DND-41 (cell line): ENCODE results near the gene NUDT16.

Experiments
- ATAC-seq: fragments of 200-7000 bp; cut with Tn5 transposase; 3 replicates; pipeline ENCODE4 v1.9.1; 2021; ENCODE audit warnings: low read depth; ENCODE audit not compliant: insufficient read depth
- DNase-seq: peaks from one replicate; pipeline ENCODE4 v3.0.0-alpha.2; 2020
- H2AFZ ChIP-seq: 2 replicates; pipeline ENCODE4 v1.6.0; 2012; ENCODE audit warnings: low read depth, low read length
- H3K27ac ChIP-seq: 2 replicates; pipeline ENCODE4 v1.5.1; 2012; ENCODE audit warnings: low read length, inconsistent platforms
- H3K27me3 ChIP-seq: fragments of 200-600 bp; sonication (generic); 2 replicates; pipeline ENCODE4 v1.6.0; 2012; ENCODE audit warnings: low read length, mild to moderate bottlenecking, inconsistent platforms; ENCODE audit not compliant: insufficient read depth, poor library complexity
- H3K36me3 ChIP-seq: 2 replicates; pipeline ENCODE4 v1.5.1; 2012; ENCODE audit warnings: low read length, inconsistent platforms; ENCODE audit not compliant: insufficient read depth
- H3K4me1 ChIP-seq: 2 replicates; pipeline ENCODE4 v1.5.1; 2012; ENCODE audit warnings: mild to moderate bottlenecking, low read length; ENCODE audit not compliant: insufficient read depth
- H3K4me2 ChIP-seq: 2 replicates; pipeline ENCODE4 v1.6.0; 2012; ENCODE audit warnings: mild to moderate bottlenecking, moderate library complexity, low read length, inconsistent platforms; ENCODE audit not compliant: insufficient read depth
- H3K4me3 ChIP-seq, 2 experiments: fragments of 200-600 bp in 1 of 2; shearing (Covaris generic) in 1 of 2; 2 replicates each; pipeline ENCODE4 v1.5.1; 2012 to 2016; ENCODE audit warnings: inconsistent platforms in 2 of 2, low read length in 2 of 2, mild to moderate bottlenecking in 2 of 2, low read depth in 1 of 2, moderate library complexity in 1 of 2
- H3K79me2 ChIP-seq: 2 replicates; pipeline ENCODE4 v1.6.0; 2012; ENCODE audit warnings: low read length, inconsistent platforms; ENCODE audit not compliant: insufficient read depth
- H3K9ac ChIP-seq: 2 replicates; pipeline ENCODE4 v1.6.0; 2012; ENCODE audit warnings: low read depth, mild to moderate bottlenecking, inconsistent platforms, low read length, moderate library complexity
- H3K9me3 ChIP-seq: 2 replicates; pipeline ENCODE4 v1.5.1; 2012; ENCODE audit warnings: low read length, moderate library complexity, mild to moderate bottlenecking, inconsistent platforms; ENCODE audit not compliant: insufficient read depth, severe bottlenecking
- H4K20me1 ChIP-seq: 2 replicates; pipeline ENCODE4 v1.6.0; 2012; ENCODE audit warnings: low read length; ENCODE audit not compliant: insufficient read depth
- CTCF ChIP-seq: IDR thresholded peaks from 2 replicates; pipeline ENCODE4 v1.5.1; 2012; ENCODE audit warnings: borderline replicate concordance, low read length, moderate library complexity, mild to moderate bottlenecking; ENCODE audit not compliant: poor library complexity, severe bottlenecking; ENCODE audit errors: extremely low read depth
- EZH2 ChIP-seq: IDR thresholded peaks from 3 replicates; pipeline ENCODE4 v1.6.1; 2012; ENCODE audit warnings: borderline replicate concordance, low read depth, mild to moderate bottlenecking, moderate library complexity, low read length, inconsistent platforms; ENCODE audit not compliant: severe bottlenecking

Gene NUDT16

DNA sequence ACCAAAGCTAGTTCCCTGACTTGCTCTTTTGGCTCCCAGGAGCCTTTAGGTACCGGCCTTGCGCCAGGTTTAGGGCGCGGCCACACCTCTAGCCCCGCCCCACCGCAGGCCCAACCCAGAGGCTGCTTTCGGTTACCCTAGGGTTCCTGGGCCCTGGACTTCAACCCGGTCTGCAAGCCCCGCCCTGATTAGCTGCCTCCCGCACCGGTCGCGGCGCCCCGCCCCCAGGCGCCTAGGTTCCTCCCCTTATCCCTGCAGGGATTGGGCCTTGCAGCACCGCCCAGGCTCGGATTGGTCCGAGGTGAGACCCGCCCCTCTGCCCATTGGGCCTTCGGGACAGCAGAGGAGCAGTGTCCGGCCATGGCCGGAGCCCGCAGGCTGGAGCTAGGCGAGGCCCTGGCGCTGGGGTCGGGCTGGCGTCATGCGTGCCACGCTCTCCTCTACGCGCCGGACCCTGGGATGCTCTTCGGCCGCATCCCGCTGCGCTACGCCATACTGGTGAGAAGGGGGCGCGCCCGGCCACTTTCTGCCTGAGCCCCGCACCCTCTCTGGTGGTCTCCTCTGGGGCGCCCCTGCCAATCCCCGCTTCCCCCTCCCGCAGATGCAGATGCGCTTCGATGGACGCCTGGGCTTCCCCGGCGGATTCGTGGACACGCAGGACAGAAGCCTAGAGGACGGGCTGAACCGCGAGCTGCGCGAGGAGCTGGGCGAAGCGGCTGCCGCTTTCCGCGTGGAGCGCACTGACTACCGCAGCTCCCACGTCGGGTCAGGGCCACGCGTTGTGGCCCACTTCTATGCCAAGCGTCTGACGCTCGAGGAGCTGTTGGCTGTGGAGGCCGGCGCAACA is at the start of gene NUDT16:
Gene NUDT16 (plus strand): TSS at position 330 of the 847 bp plus-strand sequence. CDS start 31 bp downstream, at position 361.
- H3K9ac ChIP-seq, result no peak within 1 kb of the TSS
- H3K4me3 ChIP-seq, result no peak within 1 kb of the TSS
- no peaks in the 10 kb centered on the region for H4K20me1 ChIP-seq
- no peak within 1 kb of the TSS for H3K27ac ChIP-seq
- no peaks in the 10 kb centered on the region for H3K79me2 ChIP-seq
- no peak within 1 kb of the TSS for H3K4me2 ChIP-seq
- H3K4me1 ChIP-seq, result no peaks in the 10 kb centered on the region
- H3K27me3 ChIP-seq, result no peaks in the 10 kb centered on the region
- H3K9me3 ChIP-seq, result no peaks in the 10 kb centered on the region
- ATAC-seq (0 out of 3 replicates have a peak, but pooled peaks have one; percentile 22), DNase-seq (no peak)
- no peak within 1 kb of the TSS for H2AFZ ChIP-seq
- no peaks in the 10 kb centered on the region for H3K36me3 ChIP-seq
- TF ChIP-seq CTCF (no peak), EZH2 (no peak)

DNA sequence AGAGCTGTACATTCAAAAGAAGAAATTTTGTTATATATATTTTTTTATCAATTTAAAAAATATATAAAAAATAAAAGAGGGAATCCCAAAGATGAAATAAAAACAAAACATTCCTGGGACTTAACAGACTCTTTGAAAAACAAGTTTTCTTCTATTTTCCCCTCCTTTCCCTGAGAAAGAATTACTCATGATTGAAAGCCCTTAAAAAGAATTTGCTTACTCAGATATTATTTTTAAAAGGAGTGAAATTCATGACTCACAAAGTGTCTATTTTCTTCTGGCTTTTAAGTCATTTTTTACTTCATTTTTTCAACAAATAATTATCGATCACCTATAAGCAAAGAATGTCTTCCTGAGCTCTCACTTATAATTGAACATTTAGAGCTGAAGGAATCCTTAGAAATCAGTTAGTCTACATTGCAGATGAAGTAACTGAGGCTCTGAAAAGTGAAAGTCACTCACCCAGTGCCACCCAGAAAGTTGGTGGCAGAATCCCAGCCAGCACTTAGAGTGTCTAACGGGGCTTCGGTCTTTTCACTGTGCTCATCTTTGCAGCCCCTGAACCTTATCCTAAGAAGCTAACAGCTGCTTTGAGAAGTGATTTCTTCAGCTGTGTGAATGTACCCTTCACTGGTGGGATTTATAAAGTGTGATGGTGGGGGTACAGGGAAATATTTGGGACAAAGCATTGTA is 42.5 kb upstream of the NUDT16 start:
- no peaks in the 10 kb centered on the region for H4K20me1 ChIP-seq
- H3K4me2 ChIP-seq, result no peak overlapping the region
- H3K36me3 ChIP-seq, result no peaks in the 10 kb centered on the region
- peaks cover 3% of the 10 kb centered on the region for H3K27me3 ChIP-seq
- H3K4me1 ChIP-seq, result no peaks in the 10 kb centered on the region
- ATAC-seq, result no peak
- TF ChIP-seq EZH2 (no peak), CTCF (no peak)
- H3K27ac ChIP-seq, result no peak overlapping the region
- no peak overlapping the region for H2AFZ ChIP-seq
- H3K9ac ChIP-seq, result no peak overlapping the region
- H3K9me3 ChIP-seq, result no peaks in the 10 kb centered on the region
- H3K4me3 ChIP-seq, result no peak overlapping the region
- DNase-seq, result no peak
- H3K79me2 ChIP-seq, result no peaks in the 10 kb centered on the region

GRCh38 chr3:131341761-131342160 is 39.8 kb upstream of the NUDT16 start:
- Histone ChIP-seq H3K36me3 (no peaks in the 10 kb centered on the region), H3K9me3 (no peaks in the 10 kb centered on the region), H2AFZ (no peak overlapping the region), H3K79me2 (no peaks in the 10 kb centered on the region), H3K27ac (no peak overlapping the region), H3K4me1 (no peaks in the 10 kb centered on the region), H3K9ac (no peak overlapping the region), H3K27me3 (peaks cover 3% of the 10 kb centered on the region), H3K4me3 (no peak overlapping the region), H4K20me1 (no peaks in the 10 kb centered on the region), H3K4me2 (no peak overlapping the region)
- DNase-seq, result no peak
- no peak for ATAC-seq
- TF ChIP-seq CTCF, result no peak
- no peak for TF ChIP-seq EZH2
